GM19452 (cell line): ENCODE measurements around the gene STX2.
"Not testable (repeated sequence)": the region's sequence is repeated elsewhere in the genome, so short reads cannot be mapped to it uniquely, and the experiment has no call there.

Experiments
- ATAC-seq: cut with Tn5 transposase; IDR thresholded peaks from one replicate; pipeline ENCODE4 v1.9.1; 2021; ENCODE audit not compliant: unreplicated experiment

STX2 gene

GRCh38 chr12:130803702-130804101, 35.3 kb downstream of the STX2 start:
- no peak for ATAC-seq

GRCh38 chr12:130800312-130800711, 38.7 kb downstream of the STX2 start:
- no peak for ATAC-seq

GRCh38 chr12:130799051-130799450, 40.0 kb downstream of the STX2 start:
- no peak for ATAC-seq

- no peak for ATAC-seq
Measured at GRCh38 chr12:130796985-130797686, 41.9 kb downstream of the STX2 start.

- ATAC-seq: no peak
Measured at GRCh38 chr12:130795906-130796305, 43.1 kb downstream of the STX2 start.

- no peak for ATAC-seq
Measured at GRCh38 chr12:130793554-130793849, 45.5 kb downstream of the STX2 start.

GRCh38 chr12:130792821-130793553, 46.1 kb downstream of the STX2 start:
- no peak for ATAC-seq

GRCh38 chr12:130791629-130792028, 47.4 kb downstream of the STX2 start:
- ATAC-seq: no peak

GRCh38 chr12:130788515-130788914, 50.5 kb downstream of the STX2 start:
- ATAC-seq: no peak

- no peak for ATAC-seq
Measured at GRCh38 chr12:130787445-130788410, 51.3 kb downstream of the STX2 start.

- no peak for ATAC-seq
Measured at GRCh38 chr12:130787041-130787440, 52.0 kb downstream of the STX2 start.

GRCh38 chr12:130783110-130783715, 55.8 kb downstream of the STX2 start:
- ATAC-seq: no peak

- ATAC-seq: not testable (repeated sequence)
Measured at GRCh38 chr12:130782245-130782644, 56.8 kb downstream of the STX2 start.

GRCh38 chr12:130780880-130781575, 58.0 kb downstream of the STX2 start:
- ATAC-seq: no peak

GRCh38 chr12:130780325-130780724, 58.7 kb downstream of the STX2 start:
- ATAC-seq: no peak

GRCh38 chr12:130778776-130779175, 60.3 kb downstream of the STX2 start:
- no peak for ATAC-seq

- ATAC-seq: no peak
Measured at GRCh38 chr12:130776857-130777339, 62.2 kb downstream of the STX2 start.

- no peak for ATAC-seq
Measured at GRCh38 chr12:130775953-130776856, 62.8 kb downstream of the STX2 start.

GRCh38 chr12:130770413-130771028, 68.5 kb downstream of the STX2 start:
- ATAC-seq: no peak
